GM18520 (cell line): ENCODE results near the gene ZMYM2.

ENCODE experiments used
- ATAC-seq: cut with Tn5 transposase; IDR thresholded peaks from one replicate; pipeline ENCODE4 v1.9.1; 2021; ENCODE audit not compliant: unreplicated experiment

Gene ZMYM2

GRCh38 chr13:20101467-20102316, 143.2 kb downstream of the ZMYM2 start:
- no peak for ATAC-seq

GRCh38 chr13:20102525-20103180, 144.1 kb downstream of the ZMYM2 start:
- ATAC-seq = no peak

- ATAC-seq = no peak
Measured at GRCh38 chr13:20105161-20105689, 146.7 kb downstream of the ZMYM2 start.

- no peak for ATAC-seq
Measured at GRCh38 chr13:20106742-20107141, 148.2 kb downstream of the ZMYM2 start.

- ATAC-seq = no peak
Measured at GRCh38 chr13:20109037-20109436, 150.5 kb downstream of the ZMYM2 start.

- no peak for ATAC-seq
Measured at GRCh38 chr13:20114066-20114610, 155.6 kb downstream of the ZMYM2 start.

GRCh38 chr13:20116213-20116612, 157.7 kb downstream of the ZMYM2 start:
- ATAC-seq = no peak

GRCh38 chr13:20118268-20119140, 160.0 kb downstream of the ZMYM2 start:
- no peak for ATAC-seq

- no peak for ATAC-seq
Measured at GRCh38 chr13:20119960-20120359, 161.4 kb downstream of the ZMYM2 start.

GRCh38 chr13:20121159-20121525, 162.6 kb downstream of the ZMYM2 start:
- ATAC-seq = no peak

- no peak for ATAC-seq
Measured at GRCh38 chr13:20124303-20124702, 165.8 kb downstream of the ZMYM2 start.

- no peak for ATAC-seq
Measured at GRCh38 chr13:20125129-20125782, 166.7 kb downstream of the ZMYM2 start.

GRCh38 chr13:20125783-20126165, 167.2 kb downstream of the ZMYM2 start:
- no peak for ATAC-seq

GRCh38 chr13:20126541-20127261, 168.2 kb downstream of the ZMYM2 start:
- no peak for ATAC-seq

- ATAC-seq = no peak
Measured at GRCh38 chr13:20127262-20127561, 168.7 kb downstream of the ZMYM2 start.

- no peak for ATAC-seq
Measured at GRCh38 chr13:20127562-20128458, 169.3 kb downstream of the ZMYM2 start.

- no peak for ATAC-seq
Measured at GRCh38 chr13:20128459-20128931, 170.0 kb downstream of the ZMYM2 start.

GRCh38 chr13:20129076-20129475, 170.5 kb downstream of the ZMYM2 start:
- ATAC-seq = no peak

- no peak for ATAC-seq
Measured at GRCh38 chr13:20130012-20130411, 171.5 kb downstream of the ZMYM2 start.
